GM12892 (cell line): ENCODE results near the gene SULT4A1.

Source experiments
- DNase-seq: peaks from one replicate; pipeline ENCODE4 v3.0.0; 2011; ENCODE audit not compliant: insufficient read length
- FAIRE-seq: peaks from 2 replicates; lab custom pipeline; 2011; peaks lifted over from hg19 to GRCh38; lab: Jason Lieb, UNC
- POLR2A ChIP-seq: IDR thresholded peaks from 2 replicates; pipeline ENCODE4 v1.6.1; 2011; ENCODE audit warnings: low read depth, low read length, control low read depth
- POLR2AphosphoS5 ChIP-seq: IDR thresholded peaks from 2 replicates; pipeline ENCODE4 v1.6.1; 2011; ENCODE audit warnings: low read depth, low read length, control low read depth
- TAF1 ChIP-seq: IDR thresholded peaks from 2 replicates; pipeline ENCODE4 v1.6.1; 2011; ENCODE audit warnings: low read depth, mild to moderate bottlenecking, control low read depth, low read length, borderline replicate concordance

Gene SULT4A1

DNA sequence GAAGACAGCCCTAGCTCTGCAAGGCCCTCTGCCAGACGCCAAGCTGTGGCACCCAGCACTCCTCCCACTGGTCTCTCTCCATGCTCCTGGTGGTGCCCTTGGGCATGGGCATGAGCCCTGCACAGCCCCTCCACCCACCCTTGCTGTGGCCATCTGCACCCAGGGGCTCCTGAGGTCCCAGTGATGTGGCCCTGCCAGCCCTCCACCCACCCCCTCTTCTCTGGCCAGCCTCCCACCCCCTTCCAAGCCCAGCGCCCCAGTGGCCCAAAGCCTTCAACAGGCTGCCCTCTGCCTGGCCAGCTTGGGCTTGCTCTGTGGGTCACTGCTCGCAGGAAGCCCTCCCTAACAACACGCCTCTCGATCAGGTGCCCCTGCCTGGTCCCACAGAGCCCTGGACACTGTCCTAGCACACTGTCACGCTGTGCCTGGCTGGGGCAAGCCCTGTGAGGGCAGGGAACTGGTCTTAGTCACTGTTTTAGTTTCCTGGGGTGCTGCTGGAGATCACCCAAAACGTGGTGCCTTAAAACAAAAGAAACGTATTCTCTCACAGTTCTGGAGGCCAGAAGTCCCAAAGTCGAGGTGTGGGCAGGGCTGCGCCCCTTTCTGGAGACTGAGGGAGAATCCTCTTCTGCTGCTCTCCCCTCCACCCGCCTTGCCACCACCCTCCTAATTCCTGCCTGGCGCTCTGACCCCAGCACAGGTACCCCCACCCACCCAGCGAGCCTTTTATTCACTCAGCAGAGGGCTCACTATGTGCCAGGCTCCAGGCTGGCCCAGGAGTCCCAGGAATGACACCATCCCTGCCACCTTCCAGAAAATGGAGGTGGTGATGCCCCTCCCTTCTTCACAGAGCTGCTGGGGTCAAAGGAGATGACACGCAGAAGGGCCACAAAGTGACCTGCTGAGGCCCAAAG is 14.7 kb downstream of the SULT4A1 start:
- FAIRE-seq (no peak), DNase-seq (no peak)
- TF ChIP-seq POLR2A (no peak), POLR2AphosphoS5 (no peak), TAF1 (no peak)

GRCh38 chr22:43846966-43847365 is 15.3 kb downstream of the SULT4A1 start:
- no peak for TF ChIP-seq POLR2A
- TF ChIP-seq POLR2AphosphoS5 = no peak
- DNase-seq (no peak), FAIRE-seq (no peak)

DNA sequence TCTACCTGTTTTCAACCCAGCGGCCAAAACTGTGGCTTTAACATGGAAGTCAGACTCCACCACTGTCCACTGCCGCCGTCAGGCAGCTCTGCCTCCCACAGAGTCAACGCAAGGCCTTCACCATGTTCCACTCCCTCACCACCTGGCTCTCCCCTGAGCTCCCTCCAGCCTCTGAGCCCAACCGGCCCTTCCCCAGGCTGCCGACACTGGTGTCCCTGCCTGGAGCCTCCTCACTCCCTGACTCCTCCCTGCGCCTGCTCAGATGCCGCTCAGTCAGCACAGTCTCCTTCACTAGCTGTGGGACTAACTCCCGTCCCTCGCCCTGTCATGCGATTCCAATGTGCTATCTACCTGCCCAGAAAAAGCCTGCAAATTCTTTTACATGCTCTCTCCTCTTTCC is 16.3 kb downstream of the SULT4A1 start:
- TF ChIP-seq TAF1 (no peak), POLR2A (no peak), POLR2AphosphoS5 (no peak)
- FAIRE-seq (no peak), DNase-seq (no peak)

- no peak for FAIRE-seq
- DNase-seq = no peak
- no peak for TF ChIP-seq TAF1
These were observed 17.5 kb downstream of the SULT4A1 start for GRCh38 chr22:43844560-43845545.

GRCh38 chr22:43843783-43844530 is 18.4 kb downstream of the SULT4A1 start:
- FAIRE-seq = no peak
- DNase-seq = no peak
- no peak for TF ChIP-seq TAF1
- TF ChIP-seq POLR2AphosphoS5 = no peak
- TF ChIP-seq POLR2A = no peak

- no peak for DNase-seq
- no peak for FAIRE-seq
- TF ChIP-seq POLR2A = no peak
- TF ChIP-seq POLR2AphosphoS5 = no peak
- TF ChIP-seq TAF1 = no peak
These were observed 20.6 kb downstream of the SULT4A1 start for GRCh38 chr22:43841742-43842141.

GRCh38 chr22:43840851-43841250 is 21.5 kb downstream of the SULT4A1 start:
- no peak for TF ChIP-seq POLR2AphosphoS5
- TF ChIP-seq TAF1 = no peak
- TF ChIP-seq POLR2A = no peak
- FAIRE-seq (no peak), DNase-seq (no peak)

- DNase-seq (no peak), FAIRE-seq (no peak)
- TF ChIP-seq POLR2A (no peak), POLR2AphosphoS5 (no peak), TAF1 (no peak)
These were observed 21.9 kb downstream of the SULT4A1 start for GRCh38 chr22:43840431-43840830.

DNA sequence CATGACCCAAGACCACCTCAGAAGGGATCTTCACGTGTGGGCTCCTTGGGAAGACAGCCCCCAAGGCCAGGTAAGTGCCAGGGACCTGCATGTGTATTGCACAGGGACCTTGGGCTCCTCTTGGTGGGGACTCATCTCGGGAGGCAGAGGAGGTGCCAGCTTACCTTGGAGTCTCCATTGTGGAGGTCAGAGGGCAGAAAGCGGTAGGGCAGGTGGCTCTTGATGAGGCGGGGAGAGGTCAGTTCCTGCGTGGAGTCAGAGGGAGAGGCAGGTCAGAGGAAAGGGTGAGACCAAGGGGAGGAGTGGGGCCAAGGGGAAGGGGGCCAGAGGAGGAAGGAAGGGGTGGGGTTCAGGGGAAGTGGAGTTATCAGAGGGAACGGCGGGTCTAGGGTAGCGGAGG is 22.5 kb downstream of the SULT4A1 start:
- DNase-seq = no peak
- FAIRE-seq = no peak
- TF ChIP-seq POLR2AphosphoS5 (no peak), POLR2A (no peak), TAF1 (no peak)

- DNase-seq (no peak), FAIRE-seq (no peak)
- TF ChIP-seq TAF1 = no peak
- TF ChIP-seq POLR2A = no peak
- no peak for TF ChIP-seq POLR2AphosphoS5
These were observed 23.6 kb downstream of the SULT4A1 start for GRCh38 chr22:43838571-43839307.

GRCh38 chr22:43838161-43838560 is 24.2 kb downstream of the SULT4A1 start:
- DNase-seq (no peak), FAIRE-seq (no peak)
- no peak for TF ChIP-seq POLR2AphosphoS5
- TF ChIP-seq POLR2A = no peak
- no peak for TF ChIP-seq TAF1

- FAIRE-seq (no peak), DNase-seq (no peak)
- TF ChIP-seq POLR2AphosphoS5 (no peak), POLR2A (no peak), TAF1 (no peak)
These were observed 24.6 kb downstream of the SULT4A1 start for GRCh38 chr22:43837666-43838065.
